ENCODE data around the gene COL6A2. TPM values are rescaled to one million over a fixed set of nuclear protein-coding genes. Genes with fewer than 3 reads are reported as not detected.

Gene COL6A2
- total RNA-seq, 1 donor from 2014 or later = 32.0 TPM

- no peak for DNase-seq (ENCODE audit: low spot score, unreplicated experiment)
- no peaks in the 10 kb centered on the region for H3K9me3 Mint-ChIP-seq (ENCODE audit: low read depth)
- no peak overlapping the region for H3K4me3 Mint-ChIP-seq (ENCODE audit: low read depth)
- peaks cover 15% of the 10 kb centered on the region for H3K4me1 Mint-ChIP-seq (ENCODE audit: low read depth)
- H3K27ac Mint-ChIP-seq = no peak overlapping the region
- no peak for TF ChIP-seq CTCF (IDR thresholded peaks at IDR 0.05; ENCODE audit: unreplicated experiment)
- H3K27me3 Mint-ChIP-seq = no peaks in the 10 kb centered on the region
- peaks cover 1% of the 10 kb centered on the region for H3K36me3 Mint-ChIP-seq (ENCODE audit: insufficient read depth)
Observed at GRCh38 chr21:46156378-46156645, 58.4 kb downstream of the COL6A2 start.

- H3K9me3 Mint-ChIP-seq (ENCODE audit: low read depth) = no peaks in the 10 kb centered on the region
- peaks cover 1% of the 10 kb centered on the region for H3K36me3 Mint-ChIP-seq (ENCODE audit: insufficient read depth)
- DNase-seq (ENCODE audit: low spot score, unreplicated experiment) = no peak
- peak overlapping the region; percentile 74 for H3K27ac Mint-ChIP-seq
- TF ChIP-seq CTCF (IDR thresholded peaks at IDR 0.05; ENCODE audit: unreplicated experiment) = no peak
- H3K4me3 Mint-ChIP-seq (ENCODE audit: low read depth) = no peak overlapping the region
- no peaks in the 10 kb centered on the region for H3K27me3 Mint-ChIP-seq
- H3K4me1 Mint-ChIP-seq (ENCODE audit: low read depth) = peaks cover 15% of the 10 kb centered on the region
Observed at GRCh38 chr21:46156678-46157077, 58.8 kb downstream of the COL6A2 start.

GRCh38 chr21:46157396-46157986, 59.6 kb downstream of the COL6A2 start:
- DNase-seq (ENCODE audit: low spot score, unreplicated experiment) = no peak
- peaks cover 3% of the 10 kb centered on the region for H3K36me3 Mint-ChIP-seq (ENCODE audit: insufficient read depth)
- no peaks in the 10 kb centered on the region for H3K9me3 Mint-ChIP-seq (ENCODE audit: low read depth)
- TF ChIP-seq CTCF (IDR thresholded peaks at IDR 0.05; ENCODE audit: unreplicated experiment) = no peak
- no peaks in the 10 kb centered on the region for H3K27me3 Mint-ChIP-seq
- no peak overlapping the region for H3K27ac Mint-ChIP-seq
- peaks cover 14% of the 10 kb centered on the region for H3K4me1 Mint-ChIP-seq (ENCODE audit: low read depth)
- H3K4me3 Mint-ChIP-seq (ENCODE audit: low read depth) = no peak overlapping the region

GRCh38 chr21:46157987-46158451, 60.1 kb downstream of the COL6A2 start:
- no peak overlapping the region for H3K27ac Mint-ChIP-seq
- no peaks in the 10 kb centered on the region for H3K9me3 Mint-ChIP-seq (ENCODE audit: low read depth)
- TF ChIP-seq CTCF (IDR thresholded peaks at IDR 0.05; ENCODE audit: unreplicated experiment) = no peak
- DNase-seq (ENCODE audit: low spot score, unreplicated experiment) = no peak
- H3K27me3 Mint-ChIP-seq = no peaks in the 10 kb centered on the region
- H3K4me1 Mint-ChIP-seq (ENCODE audit: low read depth) = peaks cover 12% of the 10 kb centered on the region
- H3K4me3 Mint-ChIP-seq (ENCODE audit: low read depth) = no peak overlapping the region
- H3K36me3 Mint-ChIP-seq (ENCODE audit: insufficient read depth) = peaks cover 6% of the 10 kb centered on the region

GRCh38 chr21:46158666-46159300, 60.9 kb downstream of the COL6A2 start:
- Mint-ChIP-seq H3K9me3 (ENCODE audit: low read depth) (no peaks in the 10 kb centered on the region), H3K4me1 (ENCODE audit: low read depth) (peaks cover 9% of the 10 kb centered on the region), H3K4me3 (ENCODE audit: low read depth) (no peak overlapping the region), H3K27me3 (no peaks in the 10 kb centered on the region), H3K36me3 (ENCODE audit: insufficient read depth) (peaks cover 13% of the 10 kb centered on the region), H3K27ac (no peak overlapping the region)
- no peak for TF ChIP-seq CTCF (IDR thresholded peaks at IDR 0.05; ENCODE audit: unreplicated experiment)
- no peak for DNase-seq (ENCODE audit: low spot score, unreplicated experiment)

All from progenitor cell of endocrine pancreas (in vitro differentiated cells).